HEK293 (cell line): ENCODE measurements around the gene SH2B3.

ENCODE experiments used
- CTCF ChIA-PET: fragments of 350-600 bp; formaldehyde crosslinking; extraction: SDS; loops from one replicate; lab custom pipeline; 2021; ENCODE audit warnings: antibody characterized with exemption; lab: Yijun Ruan, JAX
- POLR2A ChIA-PET: fragments of 300-600 bp; formaldehyde crosslinking; extraction: SDS; loops from one replicate; lab custom pipeline; 2020; ENCODE audit warnings: antibody characterized with exemption, inconsistent platforms; lab: Yijun Ruan, JAX
- H3K27ac ChIP-seq: fragments of 200-500 bp; sonication (Bioruptor generic); 2 replicates; pipeline ENCODE4 v1.5.1; 2014; ENCODE audit warnings: low read depth, low read length, control low read depth, inconsistent platforms; ENCODE audit errors: extremely low read depth
- H3K36me3 ChIP-seq, 2 experiments: fragments of 200-500 bp in 1 of 2; sonication (Bioruptor generic) in 1 of 2; 1 replicate in 1 of 2; 2 replicates in 1 of 2; pipeline ENCODE4 v1.5.1; 2014 to 2017; ENCODE audit warnings: inconsistent platforms in 2 of 2, low read length in 2 of 2; ENCODE audit not compliant: control insufficient read depth in 2 of 2, insufficient read depth in 1 of 2
- H3K4me1 ChIP-seq: fragments of 200-500 bp; sonication (Bioruptor generic); 2 replicates; pipeline ENCODE4 v1.5.1; 2014; ENCODE audit warnings: mild to moderate bottlenecking, low read length, inconsistent platforms; ENCODE audit not compliant: control insufficient read depth, insufficient read depth
- H3K4me3 ChIP-seq: 2 replicates; pipeline ENCODE4 v1.5.1; 2011; ENCODE audit warnings: low read depth, mild to moderate bottlenecking, control low read depth, low read length, moderate library complexity
- H3K9me3 ChIP-seq: fragments of 200-500 bp; sonication (Bioruptor generic); 2 replicates; pipeline ENCODE4 v1.5.1; 2014; ENCODE audit warnings: low read depth, low read length, inconsistent platforms; ENCODE audit not compliant: control insufficient read depth, insufficient read depth
- BCL11B ChIP-seq: fragments of 450-650 bp; formaldehyde crosslinking; IDR thresholded peaks from 2 replicates; pipeline ENCODE4 v1.5.1; 2016; ENCODE audit warnings: low read depth, missing biosample characterization, missing genetic modification characterization
- GLIS1 ChIP-seq: fragments of 450-650 bp; formaldehyde crosslinking; IDR thresholded peaks from 2 replicates; pipeline ENCODE4 v1.5.1; 2016; ENCODE audit warnings: missing biosample characterization, missing genetic modification characterization
- SP2 ChIP-seq: fragments of 450-650 bp; formaldehyde crosslinking; IDR thresholded peaks from 2 replicates; pipeline ENCODE4 v1.5.1; 2016; ENCODE audit warnings: missing biosample characterization, missing genetic modification characterization
- SP3 ChIP-seq: fragments of 450-650 bp; formaldehyde crosslinking; IDR thresholded peaks from 2 replicates; pipeline ENCODE4 v1.5.1; 2016; ENCODE audit warnings: missing biosample characterization, missing genetic modification characterization
- YY1 ChIP-seq: fragments of 450-650 bp; formaldehyde crosslinking; IDR thresholded peaks from 2 replicates; pipeline ENCODE4 v1.5.1; 2018; ENCODE audit warnings: missing biosample characterization, missing genetic modification characterization
- ZBTB21 ChIP-seq: fragments of 450-650 bp; formaldehyde crosslinking; IDR thresholded peaks from 2 replicates; pipeline ENCODE4 v1.5.1; 2017; ENCODE audit warnings: missing biosample characterization, missing genetic modification characterization
- ZFP41 ChIP-seq: fragments of 450-650 bp; formaldehyde crosslinking; IDR thresholded peaks from 2 replicates; pipeline ENCODE4 v1.5.1; 2016; ENCODE audit warnings: missing biosample characterization, missing genetic modification characterization, borderline replicate concordance
- ZNF175 ChIP-seq: fragments of 450-650 bp; formaldehyde crosslinking; IDR thresholded peaks from 2 replicates; pipeline ENCODE4 v1.5.1; 2016; ENCODE audit warnings: missing biosample characterization, missing genetic modification characterization
- ZNF211 ChIP-seq: fragments of 450-650 bp; formaldehyde crosslinking; IDR thresholded peaks from 2 replicates; pipeline ENCODE4 v1.5.1; 2016; ENCODE audit warnings: low read depth, missing biosample characterization, missing genetic modification characterization
- ZNF239 ChIP-seq: fragments of 450-650 bp; formaldehyde crosslinking; IDR thresholded peaks from 2 replicates; pipeline ENCODE4 v1.5.1; 2016; ENCODE audit warnings: missing biosample characterization, missing genetic modification characterization
- ZNF274 ChIP-seq, 2 experiments: fragments of 200-500 bp in 1 of 2; fragments of 450-650 bp in 1 of 2; sonication (Bioruptor generic) in 1 of 2; formaldehyde crosslinking in 1 of 2; IDR thresholded peaks; 2 replicates each; pipeline versions ENCODE4 v1.5.1 to v1.6.1; 2014 to 2016; ENCODE audit warnings: borderline replicate concordance in 1 of 2, inconsistent platforms in 1 of 2, low read length in 1 of 2, missing biosample characterization in 1 of 2, missing genetic modification characterization in 1 of 2
- ZNF335 ChIP-seq: fragments of 450-650 bp; formaldehyde crosslinking; conservative IDR thresholded peaks from 2 replicates; pipeline ENCODE4 v1.5.1; 2016; ENCODE audit warnings: missing biosample characterization, missing genetic modification characterization
- ZNF350 ChIP-seq: fragments of 450-650 bp; formaldehyde crosslinking; IDR thresholded peaks from 2 replicates; pipeline ENCODE4 v1.5.0; 2017; ENCODE audit warnings: missing biosample characterization, mild to moderate bottlenecking, missing genetic modification characterization
- ZNF423 ChIP-seq: fragments of 450-650 bp; formaldehyde crosslinking; IDR thresholded peaks from 2 replicates; pipeline ENCODE4 v1.5.1; 2016; ENCODE audit warnings: missing biosample characterization, missing genetic modification characterization
- ZNF600 ChIP-seq: fragments of 450-650 bp; formaldehyde crosslinking; IDR thresholded peaks from 2 replicates; pipeline ENCODE4 v1.5.1; 2016; ENCODE audit warnings: missing biosample characterization, missing genetic modification characterization
- ZNF677 ChIP-seq: fragments of 450-650 bp; IDR thresholded peaks from 2 replicates; pipeline ENCODE4 v1.5.0; 2018; ENCODE audit warnings: missing biosample characterization, mild to moderate bottlenecking, missing genetic modification characterization, moderate library complexity
- ZNF776 ChIP-seq: fragments of 450-650 bp; formaldehyde crosslinking; IDR thresholded peaks from 2 replicates; pipeline ENCODE4 v1.5.0; 2017; ENCODE audit warnings: missing biosample characterization, missing genetic modification characterization, borderline replicate concordance
- TF ChIP-seq, protein P1 (sequence below): fragments of 450-650 bp; formaldehyde crosslinking; IDR thresholded peaks from 2 replicates; pipeline ENCODE4 v1.5.1; 2016; ENCODE audit warnings: missing biosample characterization, missing genetic modification characterization
- TF ChIP-seq, protein P2 (sequence below): fragments of 450-650 bp; formaldehyde crosslinking; IDR thresholded peaks from 2 replicates; pipeline ENCODE4 v1.5.1; 2016; ENCODE audit warnings: missing biosample characterization, missing genetic modification characterization
- TF ChIP-seq, protein P3 (sequence below): fragments of 450-650 bp; formaldehyde crosslinking; IDR thresholded peaks from 2 replicates; pipeline ENCODE4 v1.5.1; 2016; ENCODE audit warnings: missing biosample characterization, missing genetic modification characterization
- TF ChIP-seq, protein P4 (sequence below): fragments of 450-650 bp; formaldehyde crosslinking; IDR thresholded peaks from 2 replicates; pipeline ENCODE4 v1.5.1; 2016; ENCODE audit warnings: missing biosample characterization, missing genetic modification characterization

The SH2B3 gene

DNA sequence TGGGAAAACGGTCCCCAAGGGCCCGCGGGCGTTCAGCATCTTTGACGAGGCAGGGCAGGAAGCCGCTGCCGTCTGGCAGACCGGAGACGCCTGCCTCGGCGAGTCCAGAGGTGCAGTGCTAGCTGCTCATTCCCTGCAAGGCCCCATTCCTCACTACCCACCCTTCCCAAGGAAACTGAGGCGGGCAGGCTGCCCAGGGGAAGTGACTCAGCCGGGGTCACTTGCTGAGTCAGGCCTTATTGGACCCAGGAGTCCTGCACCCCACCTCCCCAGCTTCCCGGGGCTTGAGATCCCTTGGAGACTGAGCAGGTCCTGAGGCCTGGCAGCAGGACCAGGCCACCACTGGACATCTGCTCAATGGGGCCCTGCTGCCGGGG lies 3.7 kb downstream of the SH2B3 start:
- H3K9me3 ChIP-seq: no peaks in the 10 kb centered on the region
- H3K27ac ChIP-seq: no peak overlapping the region
- H3K36me3 ChIP-seq: no peaks in the 10 kb centered on the region
- ChIA-PET CTCF (interaction anchor here (1.5 to 2.5 kb wide), 3 partner anchors 13 to 43 kb away, joined by 4 to 13 read pairs (median 6); no protein-coding TSS in a partner anchor), POLR2A (interaction anchor here (1.0 kb wide), 1 partner anchor 31 kb away, joined by 3 read pairs; no protein-coding TSS in a partner anchor)
- H3K4me3 ChIP-seq: no peak overlapping the region
- no peak for TF ChIP-seq ZFP41 (tag by site-specific recombination)
- TF ChIP-seq BCL11B: no peak
- TF ChIP-seq SP3: no peak
- no peak for TF ChIP-seq YY1 (tag by site-specific recombination)
- TF ChIP-seq ZNF175 (tag by site-specific recombination): no peak
- TF ChIP-seq, protein P1, sequence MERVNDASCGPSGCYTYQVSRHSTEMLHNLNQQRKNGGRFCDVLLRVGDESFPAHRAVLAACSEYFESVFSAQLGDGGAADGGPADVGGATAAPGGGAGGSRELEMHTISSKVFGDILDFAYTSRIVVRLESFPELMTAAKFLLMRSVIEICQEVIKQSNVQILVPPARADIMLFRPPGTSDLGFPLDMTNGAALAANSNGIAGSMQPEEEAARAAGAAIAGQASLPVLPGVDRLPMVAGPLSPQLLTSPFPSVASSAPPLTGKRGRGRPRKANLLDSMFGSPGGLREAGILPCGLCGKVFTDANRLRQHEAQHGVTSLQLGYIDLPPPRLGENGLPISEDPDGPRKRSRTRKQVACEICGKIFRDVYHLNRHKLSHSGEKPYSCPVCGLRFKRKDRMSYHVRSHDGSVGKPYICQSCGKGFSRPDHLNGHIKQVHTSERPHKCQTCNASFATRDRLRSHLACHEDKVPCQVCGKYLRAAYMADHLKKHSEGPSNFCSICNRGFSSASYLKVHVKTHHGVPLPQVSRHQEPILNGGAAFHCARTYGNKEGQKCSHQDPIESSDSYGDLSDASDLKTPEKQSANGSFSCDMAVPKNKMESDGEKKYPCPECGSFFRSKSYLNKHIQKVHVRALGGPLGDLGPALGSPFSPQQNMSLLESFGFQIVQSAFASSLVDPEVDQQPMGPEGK (tag by site-specific recombination): no peak
- no peak for TF ChIP-seq ZNF274 (IDR thresholded peaks at IDR 0.05; ENCODE audit: low read length)
- TF ChIP-seq ZNF274 (tag by site-specific recombination; IDR thresholded peaks at IDR 0.05; ENCODE audit: borderline replicate concordance): no peak
- TF ChIP-seq ZNF335 (tag by site-specific recombination): no peak
- no peak for TF ChIP-seq ZNF677 (tag by site-specific recombination)
- TF ChIP-seq ZNF600 (tag by site-specific recombination): no peak
- TF ChIP-seq ZBTB21 (tag by site-specific recombination): no peak
- TF ChIP-seq, protein P2, sequence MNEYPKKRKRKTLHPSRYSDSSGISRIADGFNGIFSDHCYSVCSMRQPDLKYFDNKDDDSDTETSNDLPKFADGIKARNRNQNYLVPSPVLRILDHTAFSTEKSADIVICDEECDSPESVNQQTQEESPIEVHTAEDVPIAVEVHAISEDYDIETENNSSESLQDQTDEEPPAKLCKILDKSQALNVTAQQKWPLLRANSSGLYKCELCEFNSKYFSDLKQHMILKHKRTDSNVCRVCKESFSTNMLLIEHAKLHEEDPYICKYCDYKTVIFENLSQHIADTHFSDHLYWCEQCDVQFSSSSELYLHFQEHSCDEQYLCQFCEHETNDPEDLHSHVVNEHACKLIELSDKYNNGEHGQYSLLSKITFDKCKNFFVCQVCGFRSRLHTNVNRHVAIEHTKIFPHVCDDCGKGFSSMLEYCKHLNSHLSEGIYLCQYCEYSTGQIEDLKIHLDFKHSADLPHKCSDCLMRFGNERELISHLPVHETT (tag by site-specific recombination): no peak
- no peak for TF ChIP-seq ZNF350 (tag by site-specific recombination)
- no peak for TF ChIP-seq ZNF423 (tag by site-specific recombination)
- TF ChIP-seq ZNF211 (tag by site-specific recombination): no peak
- TF ChIP-seq ZNF776 (tag by site-specific recombination): no peak
- no peak for TF ChIP-seq ZNF239 (tag by site-specific recombination)
- TF ChIP-seq, protein P3, sequence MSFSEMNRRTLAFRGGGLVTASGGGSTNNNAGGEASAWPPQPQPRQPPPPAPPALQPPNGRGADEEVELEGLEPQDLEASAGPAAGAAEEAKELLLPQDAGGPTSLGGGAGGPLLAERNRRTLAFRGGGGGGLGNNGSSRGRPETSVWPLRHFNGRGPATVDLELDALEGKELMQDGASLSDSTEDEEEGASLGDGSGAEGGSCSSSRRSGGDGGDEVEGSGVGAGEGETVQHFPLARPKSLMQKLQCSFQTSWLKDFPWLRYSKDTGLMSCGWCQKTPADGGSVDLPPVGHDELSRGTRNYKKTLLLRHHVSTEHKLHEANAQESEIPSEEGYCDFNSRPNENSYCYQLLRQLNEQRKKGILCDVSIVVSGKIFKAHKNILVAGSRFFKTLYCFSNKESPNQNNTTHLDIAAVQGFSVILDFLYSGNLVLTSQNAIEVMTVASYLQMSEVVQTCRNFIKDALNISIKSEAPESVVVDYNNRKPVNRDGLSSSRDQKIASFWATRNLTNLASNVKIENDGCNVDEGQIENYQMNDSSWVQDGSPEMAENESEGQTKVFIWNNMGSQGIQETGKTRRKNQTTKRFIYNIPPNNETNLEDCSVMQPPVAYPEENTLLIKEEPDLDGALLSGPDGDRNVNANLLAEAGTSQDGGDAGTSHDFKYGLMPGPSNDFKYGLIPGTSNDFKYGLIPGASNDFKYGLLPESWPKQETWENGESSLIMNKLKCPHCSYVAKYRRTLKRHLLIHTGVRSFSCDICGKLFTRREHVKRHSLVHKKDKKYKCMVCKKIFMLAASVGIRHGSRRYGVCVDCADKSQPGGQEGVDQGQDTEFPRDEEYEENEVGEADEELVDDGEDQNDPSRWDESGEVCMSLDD: no peak
- TF ChIP-seq, all 188 proteins: peak for 0
- 0 out of 2 replicates have a peak, but pooled peaks cover 4% of the 10 kb centered on the region for H3K4me1 ChIP-seq

DNA sequence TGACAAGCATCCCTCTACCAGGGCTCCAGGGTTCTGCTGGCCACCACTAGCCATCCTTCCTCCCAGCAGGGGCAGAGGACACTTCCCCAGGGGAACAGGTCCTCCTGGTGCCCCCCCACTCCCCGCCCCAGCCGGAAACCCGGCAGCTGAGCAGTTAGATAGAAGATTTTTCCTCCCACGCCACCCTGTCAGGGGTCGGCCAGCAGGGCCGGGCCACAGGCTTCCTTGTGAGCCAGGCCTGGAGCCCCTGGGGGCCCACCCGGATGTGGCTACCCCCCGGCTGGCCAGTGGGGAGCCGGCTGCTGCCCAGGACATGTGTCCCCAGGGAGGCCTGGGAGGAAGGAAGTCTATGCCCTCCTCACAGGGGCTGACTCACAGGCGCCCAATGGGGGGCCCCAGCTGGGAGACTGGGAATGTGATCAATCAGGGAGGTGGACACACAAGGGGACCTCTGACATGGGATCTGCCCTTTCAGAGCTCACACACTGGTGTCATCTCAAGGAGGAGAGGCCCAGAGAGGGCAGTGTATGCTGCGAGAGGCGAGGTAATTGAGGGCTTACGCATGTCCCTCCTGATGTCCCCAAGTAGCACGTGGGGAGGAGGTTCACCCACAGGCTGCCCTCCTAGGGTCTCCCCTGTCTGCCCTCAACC lies 4.2 kb downstream of the SH2B3 start:
- H3K36me3 ChIP-seq: no peaks in the 10 kb centered on the region
- ChIA-PET CTCF (interaction anchor here (4.5 kb wide), 1 partner anchor 14 kb away, joined by 24 read pairs; no protein-coding TSS in a partner anchor), POLR2A (interaction anchor here (1.0 kb wide), 1 partner anchor 30 kb away, joined by 3 read pairs; no protein-coding TSS in a partner anchor)
- no peak overlapping the region for H3K4me3 ChIP-seq
- H3K27ac ChIP-seq: no peak overlapping the region
- no peaks in the 10 kb centered on the region for H3K9me3 ChIP-seq
- H3K4me1 ChIP-seq: 0 out of 2 replicates have a peak, but pooled peaks cover 4% of the 10 kb centered on the region
- TF ChIP-seq, protein P4, sequence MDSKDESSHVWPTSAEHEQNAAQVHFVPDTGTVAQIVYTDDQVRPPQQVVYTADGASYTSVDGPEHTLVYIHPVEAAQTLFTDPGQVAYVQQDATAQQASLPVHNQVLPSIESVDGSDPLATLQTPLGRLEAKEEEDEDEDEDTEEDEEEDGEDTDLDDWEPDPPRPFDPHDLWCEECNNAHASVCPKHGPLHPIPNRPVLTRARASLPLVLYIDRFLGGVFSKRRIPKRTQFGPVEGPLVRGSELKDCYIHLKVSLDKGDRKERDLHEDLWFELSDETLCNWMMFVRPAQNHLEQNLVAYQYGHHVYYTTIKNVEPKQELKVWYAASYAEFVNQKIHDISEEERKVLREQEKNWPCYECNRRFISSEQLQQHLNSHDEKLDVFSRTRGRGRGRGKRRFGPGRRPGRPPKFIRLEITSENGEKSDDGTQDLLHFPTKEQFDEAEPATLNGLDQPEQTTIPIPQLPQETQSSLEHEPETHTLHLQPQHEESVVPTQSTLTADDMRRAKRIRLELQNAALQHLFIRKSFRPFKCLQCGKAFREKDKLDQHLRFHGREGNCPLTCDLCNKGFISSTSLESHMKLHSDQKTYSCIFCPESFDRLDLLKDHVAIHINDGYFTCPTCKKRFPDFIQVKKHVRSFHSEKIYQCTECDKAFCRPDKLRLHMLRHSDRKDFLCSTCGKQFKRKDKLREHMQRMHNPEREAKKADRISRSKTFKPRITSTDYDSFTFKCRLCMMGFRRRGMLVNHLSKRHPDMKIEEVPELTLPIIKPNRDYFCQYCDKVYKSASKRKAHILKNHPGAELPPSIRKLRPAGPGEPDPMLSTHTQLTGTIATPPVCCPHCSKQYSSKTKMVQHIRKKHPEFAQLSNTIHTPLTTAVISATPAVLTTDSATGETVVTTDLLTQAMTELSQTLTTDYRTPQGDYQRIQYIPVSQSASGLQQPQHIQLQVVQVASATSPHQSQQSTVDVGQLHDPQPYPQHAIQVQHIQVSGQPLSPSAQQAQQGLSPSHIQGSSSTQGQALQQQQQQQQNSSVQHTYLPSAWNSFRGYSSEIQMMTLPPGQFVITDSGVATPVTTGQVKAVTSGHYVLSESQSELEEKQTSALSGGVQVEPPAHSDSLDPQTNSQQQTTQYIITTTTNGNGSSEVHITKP (tag by site-specific recombination): 0 out of 2 replicates have a peak, but pooled peaks have one; percentile 23
- peak; percentile 100 for TF ChIP-seq GLIS1 (tag by site-specific recombination)
- TF ChIP-seq, protein P1 (tag by site-specific recombination): peak; percentile 67
- peak; percentile 32 for TF ChIP-seq SP2 (tag by site-specific recombination)
